GM20431 (cell line): ENCODE data around the gene DBNDD1.

Experiments used
- in situ Hi-C: fragments of 300-500 bp; cut with MseI, MboI; formaldehyde crosslinking; loops from one replicate; pipeline ENCODE4 v1.15.0; 2020; ENCODE audit warnings: low sequenced_read_pairs; ENCODE audit not compliant: unreplicated experiment

DBNDD1 gene

DNA sequence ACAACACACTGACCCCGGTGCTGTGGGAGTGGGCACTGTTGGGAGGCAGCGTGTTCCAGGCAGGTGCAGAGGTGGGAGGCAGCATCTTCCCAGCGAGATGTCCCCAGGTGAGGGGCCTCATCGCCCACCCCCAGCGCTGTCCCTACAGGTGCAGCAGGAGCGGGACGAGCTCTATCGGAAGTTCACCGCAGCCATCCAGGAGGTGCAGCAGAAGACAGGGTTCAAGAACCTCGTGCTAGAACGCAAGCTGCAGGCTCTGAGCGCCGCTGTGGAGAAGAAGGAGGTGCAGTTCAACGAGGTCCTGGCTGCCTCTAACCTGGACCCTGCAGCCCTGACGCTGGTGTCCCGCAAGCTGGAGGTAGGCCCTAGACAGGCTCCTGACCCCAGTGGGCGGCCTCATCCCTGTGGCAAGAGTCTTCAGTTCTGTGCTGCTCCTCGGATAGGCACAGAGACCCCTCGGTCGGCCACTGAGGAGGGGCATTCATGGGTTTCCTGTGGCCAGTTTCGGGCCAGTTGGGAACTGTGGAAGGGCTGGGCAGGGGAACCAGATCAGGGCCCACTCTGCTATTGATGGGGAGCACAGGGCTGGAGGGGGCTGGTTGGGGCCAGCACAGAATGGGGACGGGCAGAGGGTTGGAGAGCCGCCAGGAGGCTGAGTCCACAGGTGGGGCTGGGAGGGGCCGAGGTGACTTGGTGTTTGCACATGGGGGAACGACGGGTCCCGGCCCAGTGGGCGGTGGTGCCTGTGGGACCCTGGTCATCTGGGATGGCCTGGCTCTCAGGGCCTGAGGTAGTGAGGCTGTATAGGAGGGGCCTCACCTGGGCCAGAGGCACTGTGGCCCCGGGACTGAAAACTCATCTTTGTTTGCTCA is 21.1 kb upstream of the DBNDD1 start:
- in situ Hi-C loops = no loop called here

DNA sequence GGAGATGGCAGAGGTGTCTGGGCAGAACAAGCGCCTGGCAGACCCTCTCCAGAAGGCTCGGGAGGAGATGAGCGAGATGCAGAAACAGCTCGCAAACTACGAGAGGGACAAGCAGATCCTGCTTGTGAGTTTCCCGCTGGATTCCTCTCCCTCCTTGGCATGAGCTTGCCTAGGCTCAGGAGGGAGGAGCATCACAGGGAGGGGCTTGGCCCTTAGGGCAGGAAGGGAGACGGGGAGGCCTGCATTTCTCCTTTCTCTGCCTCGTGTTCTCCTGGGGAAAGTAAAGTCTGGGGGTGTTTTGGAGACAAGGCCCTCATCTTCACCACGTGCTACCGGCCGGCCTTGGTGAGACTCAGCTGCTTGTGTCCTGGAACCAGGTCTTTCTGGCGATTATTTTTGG is 18.0 kb upstream of the DBNDD1 start:
- in situ Hi-C loops = no loop called here

DNA sequence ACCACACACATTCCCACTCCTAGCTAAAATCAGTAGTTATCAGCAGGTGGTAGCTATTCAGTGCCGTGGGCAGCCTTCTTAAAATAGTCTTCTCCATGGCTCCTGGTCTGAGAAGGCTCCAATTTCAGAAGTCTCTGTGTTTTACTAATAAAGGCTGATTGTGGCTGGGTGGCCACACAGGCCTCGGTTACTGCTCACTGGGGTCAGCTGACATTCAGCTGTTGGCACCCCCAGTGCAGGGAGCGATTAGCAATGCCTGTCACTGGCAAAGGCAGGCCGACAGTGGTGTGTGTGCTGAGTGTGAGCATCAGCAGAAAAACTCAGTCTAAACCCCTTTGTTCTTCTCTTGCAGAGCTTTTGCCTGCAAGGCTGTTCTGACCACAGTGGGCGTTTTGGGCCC is 16.6 kb upstream of the DBNDD1 start:
- in situ Hi-C loops = no loop called here

DNA sequence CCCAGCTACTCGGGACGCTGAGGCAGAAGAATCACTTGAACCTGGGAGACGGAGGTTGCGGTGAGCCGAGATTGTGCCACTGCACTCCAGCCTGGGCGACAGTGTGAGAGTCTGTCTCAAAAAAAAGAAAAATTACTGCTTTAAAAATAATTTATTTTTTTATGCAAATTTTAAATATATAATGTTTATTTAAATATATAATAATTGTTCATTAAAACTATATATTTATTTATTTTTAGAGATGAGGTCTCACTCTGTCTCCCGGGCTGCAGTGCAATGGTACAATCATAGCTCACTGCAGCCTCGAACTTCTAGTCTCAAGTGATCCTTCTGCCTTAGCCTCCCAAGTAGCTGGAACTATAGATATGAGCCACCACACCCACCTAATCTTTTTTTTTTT is 15.2 kb upstream of the DBNDD1 start:
- in situ Hi-C loops = no loop called here

DNA sequence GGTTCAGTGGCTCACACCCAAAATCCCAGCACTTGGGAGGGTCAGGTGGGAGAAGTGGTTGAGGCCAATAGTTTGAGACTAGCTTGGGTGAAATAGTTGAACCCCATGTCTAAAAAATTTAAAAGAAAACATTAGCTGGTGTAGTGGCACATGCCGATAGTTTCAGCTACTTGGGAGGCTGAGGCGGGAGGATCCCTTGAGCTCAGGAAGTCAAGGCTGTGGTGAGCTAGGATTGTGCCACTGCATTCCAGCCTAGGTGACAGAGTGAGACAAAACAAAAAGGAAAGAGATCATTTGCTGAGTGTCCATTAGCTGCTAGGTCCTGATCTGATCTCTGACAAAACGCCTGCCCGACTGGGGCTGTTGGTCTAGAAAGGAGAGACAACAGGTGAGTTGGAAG is 14.1 kb upstream of the DBNDD1 start:
- in situ Hi-C loops = no loop called here

DNA sequence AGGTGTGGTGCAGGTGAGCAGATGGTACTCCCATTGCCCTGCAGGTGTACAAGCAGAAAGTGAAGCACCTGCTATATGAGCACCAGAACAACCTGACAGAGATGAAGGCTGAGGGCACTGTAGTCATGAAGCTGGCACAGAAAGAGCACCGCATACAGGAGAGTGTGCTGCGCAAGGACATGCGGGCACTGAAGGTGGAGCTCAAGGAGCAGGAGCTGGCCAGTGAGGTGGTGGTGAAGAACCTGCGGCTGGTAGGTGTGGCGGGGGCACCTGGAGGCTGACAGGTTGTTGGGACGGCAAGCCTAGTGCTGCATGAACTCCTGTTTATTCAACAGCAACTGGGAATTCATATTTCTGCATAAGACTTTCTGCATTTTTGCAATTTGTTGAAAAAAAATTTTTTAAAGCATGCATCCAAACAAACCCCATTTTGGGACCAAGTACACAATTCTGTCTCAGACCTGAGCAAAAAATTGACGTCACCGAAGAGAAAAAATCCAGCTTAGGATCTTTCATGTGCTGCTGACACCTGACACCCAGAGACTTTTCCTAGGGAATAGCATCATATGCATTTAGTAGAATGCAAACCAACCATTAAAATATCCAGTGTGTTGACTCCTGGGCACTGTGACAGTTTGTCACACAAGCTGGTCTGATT is 13.5 kb upstream of the DBNDD1 start:
- in situ Hi-C loops = no loop called here

DNA sequence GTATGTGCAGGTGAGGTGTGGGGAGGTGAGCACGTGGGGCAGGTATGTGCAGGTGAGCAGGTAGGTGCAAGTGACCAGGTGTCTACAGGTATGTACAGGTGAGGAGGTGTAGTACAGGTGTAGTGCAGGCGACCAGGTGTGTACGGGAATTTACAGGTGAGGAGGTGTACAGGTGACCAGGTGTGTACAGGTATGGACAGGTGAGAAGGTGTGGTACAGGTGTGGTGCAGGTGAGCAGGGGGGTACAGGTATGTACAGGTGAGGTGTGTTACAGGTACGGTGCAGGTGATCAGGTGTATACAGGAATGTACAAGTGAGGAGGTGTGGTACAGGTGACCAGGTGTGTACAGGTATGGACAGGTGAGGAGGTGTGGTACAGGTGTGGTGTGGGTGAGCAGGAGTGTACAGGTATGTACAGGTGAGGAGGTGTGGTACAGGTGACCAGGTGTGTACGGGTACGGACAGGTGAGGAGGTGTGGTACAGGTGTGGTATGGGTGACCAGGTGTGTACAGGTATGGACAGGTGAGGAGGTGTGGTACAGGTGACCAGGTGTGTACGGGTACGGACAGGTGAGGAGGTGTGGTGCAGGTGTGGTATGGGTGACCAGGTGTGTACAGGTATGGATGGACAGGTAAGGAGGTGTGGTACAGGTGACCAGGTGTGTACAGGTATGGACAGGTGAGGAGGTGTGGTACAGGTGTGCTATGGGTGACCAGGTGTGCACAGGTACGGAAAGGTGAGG is 12.8 kb upstream of the DBNDD1 start:
- in situ Hi-C loops = no loop called here

DNA sequence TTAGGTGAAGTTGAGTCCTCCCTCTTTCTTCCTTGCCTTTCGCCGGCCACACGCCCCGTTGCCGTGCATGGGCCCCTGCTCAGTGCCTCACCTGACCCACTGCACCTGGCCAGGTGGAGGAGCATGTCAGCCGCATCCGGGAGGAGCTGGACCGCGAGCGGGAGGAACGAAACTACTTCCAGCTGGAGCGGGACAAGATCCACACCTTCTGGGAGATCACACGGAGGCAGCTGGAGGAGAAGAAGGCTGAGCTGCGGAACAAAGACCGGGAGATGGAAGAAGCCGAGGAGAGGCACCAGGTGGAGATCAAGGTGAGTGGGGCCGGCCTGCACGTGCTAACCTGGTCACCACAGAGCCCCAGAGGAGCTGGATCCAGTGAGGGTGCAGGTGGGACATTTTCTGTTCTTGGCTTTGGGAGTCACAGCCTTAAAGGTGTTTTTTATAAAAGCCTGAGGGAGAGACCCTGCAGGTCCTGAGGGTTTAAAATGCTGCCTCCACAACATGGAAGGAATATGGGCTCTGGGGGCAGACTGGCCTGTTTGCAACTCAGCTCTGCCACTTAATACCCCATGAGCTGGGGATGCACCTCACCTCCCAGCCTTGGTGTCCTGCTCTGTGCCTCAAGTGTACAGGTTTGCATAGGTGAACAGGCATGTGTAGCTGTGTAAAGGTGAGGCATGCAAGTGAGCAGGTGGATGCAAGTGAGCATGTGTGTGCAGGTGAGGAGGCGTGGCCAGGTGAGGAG is 12.1 kb upstream of the DBNDD1 start:
- in situ Hi-C loops = no loop called here

DNA sequence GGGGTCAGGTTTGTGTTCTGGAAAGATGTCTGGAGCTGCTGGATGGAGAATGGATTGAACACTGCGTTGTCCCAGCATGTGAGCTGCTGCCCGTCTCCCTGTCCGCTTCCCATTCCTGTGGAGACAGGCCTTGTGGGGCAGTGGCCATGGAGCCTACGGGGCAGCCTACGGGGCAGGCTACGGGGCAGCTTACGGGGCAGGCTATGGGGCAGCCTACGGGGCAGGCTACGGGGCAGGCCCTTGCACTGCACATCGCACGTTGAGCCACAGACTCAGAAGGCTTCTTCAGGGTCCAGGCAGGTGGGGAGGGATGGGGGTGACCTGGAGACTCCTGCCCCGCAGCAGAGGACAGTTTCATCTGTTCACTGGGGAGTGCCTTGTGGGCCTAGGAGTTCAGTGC is 9.7 kb upstream of the DBNDD1 start:
- in situ Hi-C loops = no loop called here

DNA sequence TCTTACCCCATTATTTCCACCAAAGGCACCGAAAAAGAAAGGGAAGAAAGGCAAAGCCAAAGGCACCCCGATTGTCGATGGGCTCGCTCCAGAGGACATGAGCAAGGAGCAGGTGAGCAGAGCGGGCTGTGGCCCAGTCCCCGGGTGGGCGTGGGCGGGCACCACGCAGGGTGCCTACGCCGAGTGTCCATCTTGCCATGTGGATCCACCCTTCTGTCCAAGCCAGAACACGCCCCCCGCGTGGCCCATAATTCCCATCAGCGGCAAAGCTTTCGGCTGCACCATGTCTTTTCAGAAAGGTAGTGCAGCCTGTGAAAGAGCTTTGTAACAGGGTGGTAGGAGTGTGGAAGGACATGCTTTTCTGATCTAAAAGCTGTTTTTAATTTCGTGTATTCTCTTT is 8.4 kb upstream of the DBNDD1 start:
- in situ Hi-C loops = no loop called here

DNA sequence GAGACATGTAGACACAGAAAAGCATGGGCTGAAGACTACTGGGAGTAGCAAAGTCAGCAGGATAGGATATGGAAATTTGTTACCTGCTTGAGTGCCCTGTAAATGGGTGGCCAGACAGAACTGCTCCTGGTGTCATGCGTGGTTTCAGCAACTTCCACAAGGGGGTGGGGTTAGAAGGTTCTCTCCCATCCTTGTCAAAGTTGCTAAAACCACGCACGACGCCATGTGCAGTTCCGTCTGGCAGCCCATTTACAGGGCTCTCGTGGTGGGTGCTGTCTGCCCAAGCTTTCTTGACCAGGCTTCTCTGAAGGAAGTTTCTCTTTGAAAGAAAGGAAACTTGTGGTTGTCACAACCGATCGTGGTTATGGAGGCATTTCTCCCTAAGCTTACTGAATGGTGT is 6.9 kb upstream of the DBNDD1 start:
- in situ Hi-C loops = no loop called here

DNA sequence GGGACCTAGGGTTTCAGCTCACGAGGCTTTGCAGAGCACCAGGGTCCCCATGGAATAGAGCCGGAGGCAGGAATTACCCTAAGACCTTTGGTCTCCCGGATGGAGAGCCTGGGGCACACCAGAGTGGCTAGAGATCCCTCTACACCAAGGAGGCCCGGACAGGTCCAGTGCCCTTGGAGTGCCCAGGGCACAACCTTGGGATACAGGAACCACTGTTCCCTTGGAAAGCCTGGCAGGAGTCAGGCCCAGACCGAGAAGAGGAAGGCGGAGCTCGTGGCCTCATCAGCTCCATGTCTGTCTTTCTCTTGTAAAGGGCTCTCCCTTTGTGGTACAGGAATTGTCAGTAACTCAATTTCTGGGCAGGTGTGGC is 3.8 kb upstream of the DBNDD1 start:
- in situ Hi-C loops = no loop called here

DNA sequence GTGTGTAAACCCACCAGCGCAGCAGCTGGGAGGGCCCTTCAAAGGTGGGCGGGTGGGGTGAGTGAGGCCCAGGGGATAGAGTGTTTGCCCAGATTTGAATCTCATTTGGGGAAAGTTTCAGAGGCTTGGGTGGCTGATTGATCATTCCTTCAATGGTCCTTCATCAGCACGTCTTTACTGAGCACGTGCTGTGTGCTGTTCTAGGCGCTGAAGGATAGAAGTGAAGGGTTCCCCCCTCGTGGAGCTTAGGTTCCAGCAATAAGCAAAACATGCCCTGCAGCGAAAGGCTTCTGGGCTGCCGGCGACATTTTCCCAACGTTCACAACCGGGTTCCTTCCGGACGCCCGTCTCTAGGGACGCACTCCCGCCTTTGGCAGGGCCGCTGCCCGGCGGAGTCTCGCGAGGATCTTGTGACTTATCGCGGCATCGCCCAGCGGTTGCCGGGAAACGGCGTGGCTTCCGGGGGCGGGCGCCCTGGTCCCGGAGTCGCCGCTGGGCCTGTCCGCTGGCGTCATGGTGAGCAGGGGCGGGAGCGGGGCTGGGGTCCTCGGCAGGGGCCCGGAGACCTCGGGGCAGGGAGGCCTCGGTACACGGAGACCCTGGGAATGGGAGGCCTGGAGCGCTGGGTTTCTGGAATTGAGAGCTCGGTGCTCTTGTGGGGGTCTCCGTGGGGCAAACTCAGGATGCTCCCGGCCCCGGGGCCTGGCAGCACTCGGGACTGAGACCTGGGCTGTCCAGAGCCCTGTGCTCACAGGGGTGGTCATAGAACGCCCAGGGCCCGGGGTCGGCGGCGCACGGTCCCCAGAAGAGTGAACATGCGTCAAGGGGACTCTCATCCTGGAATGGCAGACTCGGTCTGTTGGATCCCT is 3.2 kb upstream of the DBNDD1 start:
- in situ Hi-C loops = no loop called here

DNA sequence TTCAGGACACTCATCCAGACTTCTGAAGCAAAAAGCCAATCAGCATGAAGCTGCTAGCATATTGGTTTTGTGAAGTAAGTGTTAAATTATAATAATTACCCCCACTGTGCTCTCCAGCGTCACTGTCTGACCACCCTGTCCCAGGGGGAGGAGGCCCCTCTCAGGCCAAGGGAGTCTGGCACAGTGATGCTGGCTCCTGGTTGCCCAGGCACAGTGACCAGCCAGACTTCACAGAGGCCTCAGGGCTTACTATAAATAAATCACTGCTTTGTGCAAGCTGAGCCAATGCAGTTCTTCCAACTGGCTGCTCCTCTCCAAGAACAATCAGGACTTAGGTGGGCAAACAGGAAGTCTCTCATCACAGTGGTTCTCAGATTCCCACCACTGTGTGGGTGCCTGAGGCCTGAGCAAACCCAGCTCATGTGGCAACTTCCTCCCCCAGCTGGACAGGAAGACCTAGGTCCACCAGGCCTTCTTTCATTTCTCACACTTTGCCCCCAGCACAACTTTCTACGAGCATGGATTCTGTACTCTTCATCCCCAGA is 1.7 kb upstream of the DBNDD1 start:
- in situ Hi-C loops = no loop called here

DNA sequence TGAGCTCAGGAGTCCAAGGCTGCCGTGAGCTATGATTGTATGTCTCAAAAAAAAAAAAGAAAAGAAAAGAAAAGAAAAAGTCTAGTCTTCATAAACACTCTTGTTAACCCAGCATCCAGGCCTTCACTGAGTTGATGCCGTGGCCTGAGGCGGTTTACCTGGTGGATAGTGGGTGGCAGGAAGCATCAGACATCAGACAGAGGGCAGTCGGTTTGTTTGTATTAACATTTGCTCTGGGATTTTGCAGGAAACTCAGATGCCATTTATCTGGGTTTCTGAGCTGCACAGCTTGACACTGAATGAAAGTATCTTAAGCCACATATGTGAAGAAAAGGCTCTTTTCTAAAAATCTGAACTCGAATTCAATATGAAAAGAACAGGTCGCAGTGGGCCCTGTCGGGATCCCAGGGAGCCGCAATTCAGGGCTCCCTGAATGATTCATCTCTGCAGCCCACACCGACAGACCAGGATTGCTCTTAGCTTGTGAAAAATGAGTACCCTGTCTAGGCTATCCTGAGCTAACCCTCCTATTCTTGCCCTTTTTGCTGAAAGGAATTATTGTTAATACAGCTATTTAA is 1.1 kb upstream of the DBNDD1 start:
- in situ Hi-C loops = no loop called here

DNA sequence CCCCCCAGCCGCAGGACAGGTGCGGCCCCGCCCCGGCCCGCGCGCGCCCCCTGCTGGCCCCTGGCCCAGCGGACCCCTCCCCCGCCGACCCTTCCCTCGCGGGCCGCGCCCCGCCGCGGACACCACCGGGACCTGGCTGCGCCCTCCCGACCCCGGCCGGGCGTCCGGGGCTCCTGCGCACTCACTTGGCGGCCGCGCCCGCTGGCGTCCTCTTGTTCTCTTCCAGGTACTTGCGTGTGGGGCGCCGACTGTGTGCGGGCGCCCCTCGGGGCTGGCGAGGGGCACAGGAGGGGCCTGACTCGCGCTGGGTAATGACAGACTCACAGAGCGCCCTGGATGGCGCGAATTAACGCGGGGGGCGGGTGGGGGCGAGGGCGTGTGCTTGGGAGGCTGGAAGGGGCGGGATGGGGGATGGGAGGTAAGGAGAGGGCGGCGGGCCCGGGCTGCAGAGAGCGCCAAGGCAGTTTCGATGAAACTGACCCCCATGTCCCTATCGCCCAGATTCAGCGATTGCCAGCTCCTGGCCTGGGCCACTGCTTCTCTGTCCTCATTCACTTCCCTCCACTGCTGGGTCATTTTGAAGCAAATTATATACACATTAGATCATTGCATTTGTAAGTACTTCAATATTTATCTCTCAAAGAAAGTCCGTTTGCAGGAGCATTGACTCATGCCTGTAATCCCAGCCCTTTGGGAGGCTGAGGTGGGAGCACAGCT is 445 bp upstream of the DBNDD1 start:
- in situ Hi-C loops = no loop called here

DNA sequence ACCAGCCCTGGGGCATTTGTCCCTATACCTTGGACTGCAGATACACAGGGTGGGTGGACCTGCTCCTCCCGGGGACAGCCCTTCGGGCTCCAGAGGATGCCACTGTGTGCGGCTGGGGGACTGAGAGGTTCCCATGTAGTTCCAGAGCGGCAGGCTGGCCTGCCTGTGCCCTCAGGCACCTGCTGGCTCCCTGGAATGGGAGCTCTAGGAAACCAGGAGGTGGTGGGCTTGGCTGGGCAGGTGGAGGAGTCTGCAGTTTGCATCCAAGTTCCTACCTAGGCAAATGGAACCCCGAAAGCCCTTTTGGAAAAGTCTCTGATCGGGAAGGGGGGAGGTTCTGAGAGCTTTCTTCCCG is 982 bp downstream of the DBNDD1 start:
- in situ Hi-C loops = no loop called here

DNA sequence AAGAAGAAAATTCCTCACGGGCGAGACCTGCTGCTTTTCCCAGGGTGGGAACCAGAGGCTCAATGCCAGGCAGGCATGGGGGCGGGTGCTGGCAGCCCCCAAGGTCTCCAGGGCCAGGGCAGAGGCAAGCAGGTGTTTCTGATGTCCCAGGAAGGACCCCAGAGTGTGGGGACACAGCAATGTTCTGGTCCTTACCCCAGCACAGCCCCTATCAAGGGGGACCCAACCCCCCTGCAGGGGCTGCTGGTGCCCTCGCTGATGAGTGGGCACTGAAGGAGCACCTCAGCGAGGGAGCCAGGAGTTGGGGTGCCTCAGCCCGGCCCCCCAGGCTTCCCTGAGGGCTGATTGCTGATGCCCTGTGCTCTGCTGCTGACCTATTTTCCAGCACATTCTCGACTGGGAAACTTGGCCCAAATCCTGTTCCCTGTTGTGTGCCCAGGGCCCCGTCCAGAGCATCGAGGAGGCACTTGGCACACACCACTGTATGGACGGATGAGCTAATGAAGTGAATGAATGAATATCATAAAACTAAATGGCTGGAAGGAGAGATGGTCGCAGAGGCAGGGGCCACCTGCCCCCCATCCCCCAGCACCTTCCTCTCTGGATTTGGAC is 2.8 kb downstream of the DBNDD1 start:
- in situ Hi-C loops = no loop called here
